ENCODE data around the gene NOMO2. TPM values are rescaled to one million over a fixed set of nuclear protein-coding genes. Genes with fewer than 3 reads are reported as not detected.
"Not testable (repeated sequence)": the region's sequence is repeated elsewhere in the genome, so short reads cannot be mapped to it uniquely, and the experiment has no call there.

Gene NOMO2
- 10 to 100 TPM; 49.6 to 98.1 (median 85.4) TPM for polyA plus RNA-seq

GRCh38 chr16:18561727-18562314 is at the start of gene NOMO2:
Gene NOMO2 (minus strand): TSS chr16:18562097. CDS start chr16:18562040, 57 bp downstream.
- peak within 1 kb of the TSS; percentile 57 to 81 (median 68) for H3K4me3 Mint-ChIP-seq

GRCh38 chr16:18610147-18610803 is 48.4 kb upstream of the NOMO2 start:
- not testable (repeated sequence) for H3K27ac Mint-ChIP-seq; H3K27me3 Mint-ChIP-seq (ENCODE audit: low read depth in 3 of 3); H3K9me3 Mint-ChIP-seq; H3K4me3 Mint-ChIP-seq; H3K4me1 Mint-ChIP-seq; H3K36me3 Mint-ChIP-seq; DNase-seq

More at GRCh38 chr16:18561727-18562314, at the start of gene NOMO2:
- Mint-ChIP-seq H3K27ac (peak within 1 kb of the TSS in 2 of 6 donors; percentile 51 to 76), H3K4me1 (peaks cover 9 to 12% of the 10 kb centered on the region in 2 donors)
- DNase-seq: peak; percentile 95 to 97 (median 96)
- H3K36me3 Mint-ChIP-seq; H3K9me3 Mint-ChIP-seq; H3K27me3 Mint-ChIP-seq (ENCODE audit: low read depth in 3 of 3): not testable (repeated sequence)

- H3K36me3 Mint-ChIP-seq; DNase-seq; H3K9me3 Mint-ChIP-seq; H3K4me1 Mint-ChIP-seq; H3K27me3 Mint-ChIP-seq (ENCODE audit: low read depth in 3 of 3); H3K4me3 Mint-ChIP-seq; H3K27ac Mint-ChIP-seq: not testable (repeated sequence)
Measured at GRCh38 chr16:18608271-18608670, 46.4 kb upstream of the NOMO2 start.

GRCh38 chr16:18603572-18604246 is 41.8 kb upstream of the NOMO2 start:
- H3K4me3 Mint-ChIP-seq: peak overlapping the region in 1 of 5 donors; percentile 42
- H3K9me3 Mint-ChIP-seq; H3K36me3 Mint-ChIP-seq; DNase-seq; H3K4me1 Mint-ChIP-seq; H3K27me3 Mint-ChIP-seq (ENCODE audit: low read depth in 3 of 3): not testable (repeated sequence)
- peak overlapping the region in 3 of 6 donors; percentile 36 to 91 (median 60) for H3K27ac Mint-ChIP-seq

- not testable (repeated sequence) for H3K4me1 Mint-ChIP-seq; H3K9me3 Mint-ChIP-seq; DNase-seq; H3K4me3 Mint-ChIP-seq; H3K27me3 Mint-ChIP-seq (ENCODE audit: low read depth in 3 of 3); H3K27ac Mint-ChIP-seq; H3K36me3 Mint-ChIP-seq
Measured at GRCh38 chr16:18598582-18598981, 36.7 kb upstream of the NOMO2 start.

GRCh38 chr16:18597734-18598133 is 35.8 kb upstream of the NOMO2 start:
- not testable (repeated sequence) for H3K36me3 Mint-ChIP-seq; H3K4me1 Mint-ChIP-seq; DNase-seq; H3K9me3 Mint-ChIP-seq; H3K27ac Mint-ChIP-seq; H3K27me3 Mint-ChIP-seq (ENCODE audit: low read depth in 3 of 3); H3K4me3 Mint-ChIP-seq

- H3K36me3 Mint-ChIP-seq: not testable (repeated sequence)
Measured at GRCh38 chr16:18597319-18597718, 35.4 kb upstream of the NOMO2 start.

GRCh38 chr16:18595796-18596195 is 33.9 kb upstream of the NOMO2 start:
- H3K4me1 Mint-ChIP-seq; DNase-seq; H3K27ac Mint-ChIP-seq; H3K9me3 Mint-ChIP-seq; H3K27me3 Mint-ChIP-seq (ENCODE audit: low read depth in 3 of 3); H3K4me3 Mint-ChIP-seq; H3K36me3 Mint-ChIP-seq: not testable (repeated sequence)

More at GRCh38 chr16:18597319-18597718, 35.4 kb upstream of the NOMO2 start:
- H3K4me1 Mint-ChIP-seq; H3K27me3 Mint-ChIP-seq (ENCODE audit: low read depth in 3 of 3); DNase-seq; H3K27ac Mint-ChIP-seq; H3K4me3 Mint-ChIP-seq; H3K9me3 Mint-ChIP-seq: not testable (repeated sequence)

GRCh38 chr16:18594880-18595279 is 33.0 kb upstream of the NOMO2 start:
- not testable (repeated sequence) for DNase-seq; H3K36me3 Mint-ChIP-seq; H3K4me1 Mint-ChIP-seq; H3K27me3 Mint-ChIP-seq (ENCODE audit: low read depth in 3 of 3); H3K9me3 Mint-ChIP-seq; H3K27ac Mint-ChIP-seq; H3K4me3 Mint-ChIP-seq

- H3K4me1 Mint-ChIP-seq; H3K27ac Mint-ChIP-seq; H3K4me3 Mint-ChIP-seq; H3K9me3 Mint-ChIP-seq; DNase-seq; H3K27me3 Mint-ChIP-seq (ENCODE audit: low read depth in 3 of 3); H3K36me3 Mint-ChIP-seq: not testable (repeated sequence)
Measured at GRCh38 chr16:18593904-18594303, 32.0 kb upstream of the NOMO2 start.

GRCh38 chr16:18592982-18593381 is 31.1 kb upstream of the NOMO2 start:
- H3K27ac Mint-ChIP-seq; H3K4me1 Mint-ChIP-seq; H3K9me3 Mint-ChIP-seq; H3K4me3 Mint-ChIP-seq; DNase-seq; H3K36me3 Mint-ChIP-seq; H3K27me3 Mint-ChIP-seq (ENCODE audit: low read depth in 3 of 3): not testable (repeated sequence)

GRCh38 chr16:18591908-18592307 is 30.0 kb upstream of the NOMO2 start:
- DNase-seq: peak in 1 of 3 donors; percentile 5
- not testable (repeated sequence) for H3K9me3 Mint-ChIP-seq

GRCh38 chr16:18591441-18591840 is 29.5 kb upstream of the NOMO2 start:
- not testable (repeated sequence) for H3K9me3 Mint-ChIP-seq; H3K4me1 Mint-ChIP-seq; H3K4me3 Mint-ChIP-seq; H3K27ac Mint-ChIP-seq; DNase-seq; H3K27me3 Mint-ChIP-seq (ENCODE audit: low read depth in 3 of 3); H3K36me3 Mint-ChIP-seq

More at GRCh38 chr16:18591908-18592307, 30.0 kb upstream of the NOMO2 start:
- H3K27ac Mint-ChIP-seq; H3K36me3 Mint-ChIP-seq; H3K27me3 Mint-ChIP-seq (ENCODE audit: low read depth in 3 of 3); H3K4me1 Mint-ChIP-seq; H3K4me3 Mint-ChIP-seq: not testable (repeated sequence)

GRCh38 chr16:18589806-18590205 is 27.9 kb upstream of the NOMO2 start:
- not testable (repeated sequence) for DNase-seq; H3K9me3 Mint-ChIP-seq; H3K4me1 Mint-ChIP-seq; H3K27me3 Mint-ChIP-seq (ENCODE audit: low read depth in 3 of 3); H3K27ac Mint-ChIP-seq; H3K36me3 Mint-ChIP-seq; H3K4me3 Mint-ChIP-seq
